CD8-positive, alpha-beta memory T cell (primary cell): ENCODE results near the gene C22orf39. TPM values are rescaled to one million over a fixed set of nuclear protein-coding genes. Genes with fewer than 3 reads are reported as not detected.
A peak's percentile ranks its signal among the peaks of the same experiment; 100 is the strongest.

ENCODE experiments used
- CTCF ChIA-PET: fragments of 350-600 bp; sonication (Branson Sonifier 250); formaldehyde crosslinking; loops from one replicate; lab custom pipeline; 2021; ENCODE audit warnings: antibody characterized with exemption; lab: Charles Lee
- POLR2A ChIA-PET: fragments of 350-600 bp; sonication (Branson Sonifier 250); formaldehyde crosslinking; loops from one replicate; lab custom pipeline; 2021; ENCODE audit warnings: antibody characterized with exemption; lab: Charles Lee
- DNase-seq, 5 donors: peaks; one replicate each; pipeline versions ENCODE4 v3.0.0 to v3.0.0-alpha.2; 2020 to 2022; ENCODE audit warnings: mixed read lengths in 1 of 5
- H3K27ac ChIP-seq: one replicate; pipeline ENCODE4 v1.7.0; 2013; ENCODE audit warnings: low read depth, mild to moderate bottlenecking, low read length, moderate library complexity
- H3K27me3 ChIP-seq: 2 replicates; pipeline ENCODE4 v1.7.0; 2013; ENCODE audit warnings: low read length, mild to moderate bottlenecking; ENCODE audit not compliant: insufficient read depth, poor library complexity, severe bottlenecking
- H3K36me3 ChIP-seq: 2 replicates; pipeline ENCODE4 v1.7.0; 2013; ENCODE audit warnings: mild to moderate bottlenecking, low read length, moderate library complexity; ENCODE audit not compliant: insufficient read depth
- H3K4me1 ChIP-seq: 2 replicates; pipeline ENCODE4 v1.7.0; 2013; ENCODE audit warnings: mild to moderate bottlenecking, low read length, moderate library complexity; ENCODE audit not compliant: insufficient read depth
- H3K4me3 ChIP-seq: 2 replicates; pipeline ENCODE4 v1.7.0; 2013; ENCODE audit warnings: mild to moderate bottlenecking, low read length
- H3K9me3 ChIP-seq: 2 replicates; pipeline ENCODE4 v1.7.0; 2013; ENCODE audit warnings: mild to moderate bottlenecking, low read length
- H3K27ac Mint-ChIP-seq, 8 donors: one replicate each; pipeline ENCODE4 v1.8.0; 2020 to 2021; ENCODE audit warnings: mixed read lengths in 8 of 8, mild to moderate bottlenecking in 6 of 8, inconsistent platforms in 3 of 8, moderate library complexity in 3 of 8
- H3K27me3 Mint-ChIP-seq, 2 donors: one replicate each; pipeline ENCODE4 v1.8.0; 2020 to 2021; ENCODE audit warnings: mixed read lengths in 2 of 2, mild to moderate bottlenecking in 1 of 2, moderate library complexity in 1 of 2
- H3K36me3 Mint-ChIP-seq, 3 donors: one replicate each; pipeline ENCODE4 v1.8.0; 2020 to 2021; ENCODE audit warnings: mixed read lengths in 3 of 3, inconsistent platforms in 1 of 3, mild to moderate bottlenecking in 1 of 3
- H3K4me1 Mint-ChIP-seq, 3 donors: one replicate each; pipeline ENCODE4 v1.8.0; 2020 to 2021; ENCODE audit warnings: mixed read lengths in 3 of 3, inconsistent platforms in 1 of 3, mild to moderate bottlenecking in 1 of 3
- H3K4me3 Mint-ChIP-seq, 7 donors: one replicate each; pipeline ENCODE4 v1.8.0; 2020 to 2021; ENCODE audit warnings: mixed read lengths in 7 of 7, mild to moderate bottlenecking in 6 of 7, moderate library complexity in 4 of 7, inconsistent platforms in 2 of 7
- H3K9me3 Mint-ChIP-seq, 5 donors: one replicate each; pipeline ENCODE4 v1.8.0; 2020 to 2022; ENCODE audit warnings: mixed read lengths in 5 of 5, mild to moderate bottlenecking in 3 of 5, moderate library complexity in 2 of 5, inconsistent platforms in 1 of 5
- polyA plus RNA-seq: library from polyadenylated mRNA; unstranded; fragments of 300-500 nt; fragmentation: Illumina TruSeq; gene quantifications from one replicate; pipeline ENCODE4 v1.2.3, GENCODE V29; 2021
- total RNA-seq, 2 experiments: library from RNA; stranded (reverse); gene quantifications; one replicate each; pipeline ENCODE4 v1.2.3, GENCODE V29; 2021

The C22orf39 gene
- total and polyA plus RNA-seq, 3 experiments from 2014 or later: 24.4 to 59.9 (median 27.7) TPM

- Mint-ChIP-seq H3K27me3 (no peaks in the 10 kb centered on the region), H3K27ac (peak overlapping the region in 1 of 8 donors; percentile 25), H3K36me3 (peaks cover 7 to 85% (median 15%) of the 10 kb centered on the region in 3 donors), H3K4me1 (no peaks in the 10 kb centered on the region), H3K9me3 (no peaks in the 10 kb centered on the region), H3K4me3 (no peak overlapping the region)
- Histone ChIP-seq H3K4me1 (no peaks in the 10 kb centered on the region), H3K27me3 (no peaks in the 10 kb centered on the region), H3K4me3 (no peak overlapping the region), H3K36me3 (peaks cover 66% of the 10 kb centered on the region), H3K9me3 (no peaks in the 10 kb centered on the region), H3K27ac (no peak overlapping the region)
- ChIA-PET POLR2A (no interaction called here), CTCF (no interaction called here)
- no peak for DNase-seq
These were observed 8.3 kb upstream of the C22orf39 start for GRCh38 chr22:19455585-19456370.

- peaks cover 7 to 86% (median 15%) of the 10 kb centered on the region in 3 donors for H3K36me3 Mint-ChIP-seq
- H3K27me3 Mint-ChIP-seq: no peaks in the 10 kb centered on the region
- peak overlapping the region in 4 of 8 donors; percentile 17 to 91 (median 55) for H3K27ac Mint-ChIP-seq
- Histone ChIP-seq H3K9me3 (no peaks in the 10 kb centered on the region), H3K27ac (no peak overlapping the region), H3K4me1 (no peaks in the 10 kb centered on the region), H3K36me3 (peaks cover 60% of the 10 kb centered on the region), H3K4me3 (no peak overlapping the region), H3K27me3 (no peaks in the 10 kb centered on the region)
- no peak for DNase-seq
- no peaks in the 10 kb centered on the region for H3K4me1 Mint-ChIP-seq
- ChIA-PET POLR2A (no interaction called here), CTCF (no interaction called here)
- H3K4me3 Mint-ChIP-seq: no peak overlapping the region
- H3K9me3 Mint-ChIP-seq: no peaks in the 10 kb centered on the region
These were observed 7.5 kb upstream of the C22orf39 start for GRCh38 chr22:19455033-19455432.

GRCh38 chr22:19454156-19454555 is 6.6 kb upstream of the C22orf39 start:
- ChIA-PET POLR2A (no interaction called here), CTCF (no interaction called here)
- H3K27ac Mint-ChIP-seq: peak overlapping the region in 4 of 8 donors; percentile 2 to 75 (median 64)

GRCh38 chr22:19453718-19454117 is 6.2 kb upstream of the C22orf39 start:
- no peaks in the 10 kb centered on the region for H3K27me3 Mint-ChIP-seq
- ChIA-PET POLR2A (no interaction called here), CTCF (no interaction called here)
- H3K4me1 Mint-ChIP-seq: peaks cover 0 to under 1% (median 0%) of the 10 kb centered on the region in 3 donors
- H3K36me3 ChIP-seq: peaks cover 59% of the 10 kb centered on the region
- no peak overlapping the region for H3K4me3 ChIP-seq
- DNase-seq: no peak
- no peak overlapping the region for H3K27ac ChIP-seq
- H3K27me3 ChIP-seq: no peaks in the 10 kb centered on the region
- no peak overlapping the region for H3K4me3 Mint-ChIP-seq
- peaks cover 5% of the 10 kb centered on the region for H3K4me1 ChIP-seq
- no peaks in the 10 kb centered on the region for H3K9me3 Mint-ChIP-seq
- peak overlapping the region in 1 of 8 donors; percentile 64 for H3K27ac Mint-ChIP-seq
- no peaks in the 10 kb centered on the region for H3K9me3 ChIP-seq
- H3K36me3 Mint-ChIP-seq: peaks cover 7 to 80% (median 15%) of the 10 kb centered on the region in 3 donors

More at GRCh38 chr22:19454156-19454555, 6.6 kb upstream of the C22orf39 start:
- H3K4me1 ChIP-seq: peaks cover under 1% of the 10 kb centered on the region
- Mint-ChIP-seq H3K4me1 (no peaks in the 10 kb centered on the region), H3K36me3 (peaks cover 7 to 83% (median 15%) of the 10 kb centered on the region in 3 donors), H3K4me3 (no peak overlapping the region), H3K27me3 (no peaks in the 10 kb centered on the region), H3K9me3 (no peaks in the 10 kb centered on the region)
- no peaks in the 10 kb centered on the region for H3K27me3 ChIP-seq
- no peak overlapping the region for H3K27ac ChIP-seq
- H3K4me3 ChIP-seq: no peak overlapping the region
- no peak for DNase-seq
- H3K36me3 ChIP-seq: peaks cover 59% of the 10 kb centered on the region
- no peaks in the 10 kb centered on the region for H3K9me3 ChIP-seq

GRCh38 chr22:19451570-19451969 is 4.1 kb upstream of the C22orf39 start:
- H3K4me3 Mint-ChIP-seq: peak overlapping the region in 2 of 7 donors; percentile 8 to 66
- H3K27ac ChIP-seq: no peak overlapping the region
- H3K9me3 Mint-ChIP-seq: no peaks in the 10 kb centered on the region
- peak overlapping the region in 4 of 8 donors; percentile 19 to 80 (median 58) for H3K27ac Mint-ChIP-seq
- ChIA-PET POLR2A (interaction anchor here (0.5 kb wide), 1 partner anchor 36 kb away, joined by 5 read pairs; no protein-coding TSS in a partner anchor), CTCF (no interaction called here)
- H3K36me3 Mint-ChIP-seq: peaks cover 7 to 66% (median 11%) of the 10 kb centered on the region in 3 donors
- DNase-seq: no peak
- H3K4me3 ChIP-seq: no peak overlapping the region
- peaks cover 10 to 15% (median 14%) of the 10 kb centered on the region in 3 donors for H3K4me1 Mint-ChIP-seq
- no peaks in the 10 kb centered on the region for H3K27me3 ChIP-seq
- H3K27me3 Mint-ChIP-seq: no peaks in the 10 kb centered on the region
- peaks cover 48% of the 10 kb centered on the region for H3K36me3 ChIP-seq
- H3K9me3 ChIP-seq: no peaks in the 10 kb centered on the region
- peaks cover 16% of the 10 kb centered on the region for H3K4me1 ChIP-seq

- Histone ChIP-seq H3K27me3 (no peaks in the 10 kb centered on the region), H3K4me3 (no peak overlapping the region), H3K4me1 (peaks cover 24% of the 10 kb centered on the region), H3K36me3 (peaks cover 38% of the 10 kb centered on the region), H3K9me3 (no peaks in the 10 kb centered on the region), H3K27ac (no peak overlapping the region)
- peaks cover 15 to 23% (median 22%) of the 10 kb centered on the region in 3 donors for H3K4me1 Mint-ChIP-seq
- no peak for DNase-seq
- CTCF ChIA-PET: no interaction called here
- peaks cover 7 to 56% (median 11%) of the 10 kb centered on the region in 3 donors for H3K36me3 Mint-ChIP-seq
- POLR2A ChIA-PET: no interaction called here
- peak overlapping the region in 4 of 8 donors; percentile 37 to 80 (median 53) for H3K27ac Mint-ChIP-seq
- H3K27me3 Mint-ChIP-seq: no peaks in the 10 kb centered on the region
- no peaks in the 10 kb centered on the region for H3K9me3 Mint-ChIP-seq
- peak overlapping the region in 1 of 7 donors; percentile 20 for H3K4me3 Mint-ChIP-seq
These were observed 3.1 kb upstream of the C22orf39 start for GRCh38 chr22:19450363-19451175.

- ChIA-PET POLR2A (no interaction called here), CTCF (no interaction called here)
- Mint-ChIP-seq H3K4me1 (peaks cover 26 to 34% (median 34%) of the 10 kb centered on the region in 3 donors), H3K27ac (peak overlapping the region in 6 of 8 donors; percentile 24 to 62 (median 40)), H3K27me3 (no peaks in the 10 kb centered on the region), H3K36me3 (peaks cover 5 to 56% (median 8%) of the 10 kb centered on the region in 3 donors), H3K9me3 (no peaks in the 10 kb centered on the region), H3K4me3 (peak overlapping the region in 2 of 7 donors; percentile 38 to 66)
- Histone ChIP-seq H3K27ac (no peak overlapping the region), H3K4me1 (peaks cover 31% of the 10 kb centered on the region), H3K9me3 (no peaks in the 10 kb centered on the region), H3K27me3 (no peaks in the 10 kb centered on the region), H3K4me3 (no peak overlapping the region), H3K36me3 (peaks cover 32% of the 10 kb centered on the region)
- DNase-seq: no peak
These were observed 1.9 kb upstream of the C22orf39 start for GRCh38 chr22:19449422-19449767.
